ENCODE data around the gene LINC01488.

The LINC01488 gene

DNA sequence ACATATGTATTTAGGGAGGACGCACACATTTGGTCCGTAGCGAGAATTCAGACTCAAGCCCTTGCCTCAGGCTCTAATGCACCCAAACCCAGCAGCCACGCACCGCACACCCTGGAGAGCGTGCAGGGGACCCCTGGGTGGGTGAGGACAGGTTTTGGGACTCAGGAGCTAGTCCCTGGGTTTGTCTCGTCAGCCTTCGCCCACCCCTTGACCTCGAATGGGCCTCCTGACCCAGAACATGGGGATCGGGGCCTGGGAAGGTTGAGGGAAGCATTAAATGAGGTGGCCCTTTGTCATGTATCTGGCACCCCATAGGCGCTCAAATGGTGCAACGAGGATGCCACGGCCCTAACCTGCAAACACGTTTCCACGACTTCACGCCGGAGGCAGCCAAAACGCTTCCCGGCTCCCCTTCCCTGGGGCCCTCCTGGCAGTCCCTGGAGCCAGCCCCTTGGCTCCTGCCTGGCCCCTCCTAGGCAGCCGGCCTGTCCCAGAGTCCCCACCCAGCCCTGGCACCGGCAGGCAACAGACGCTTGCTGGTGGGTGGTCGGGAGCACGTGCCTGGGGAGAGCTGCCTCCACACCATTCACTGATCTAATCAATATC, 5.5 kb upstream of the LINC01488 start:
- H3K4me1 ChIP-seq (ENCODE audit: insufficient read depth, insufficient read length) = peaks cover 14% of the 10 kb centered on the region
- H3K4me3 ChIP-seq (ENCODE audit: insufficient read length, low read depth) = no peak overlapping the region
- no peaks in the 10 kb centered on the region for H3K27me3 ChIP-seq (ENCODE audit: insufficient read depth, insufficient read length)
- H3K9ac ChIP-seq (ENCODE audit: insufficient read length, low read depth) = no peak overlapping the region
- H3K36me3 ChIP-seq (ENCODE audit: insufficient read depth, insufficient read length, low read length) = no peaks in the 10 kb centered on the region
- H3K9me3 ChIP-seq (ENCODE audit: insufficient read depth, low read length) = peaks cover 16% of the 10 kb centered on the region; the same call in 1 of the 2 replicates
- TF ChIP-seq YY1 (IDR thresholded peaks at IDR 0.05; ENCODE audit: insufficient read depth, insufficient read length) (no peak), ZNF274 (IDR thresholded peaks at IDR 0.05; ENCODE audit: low read depth, low read length) (no peak), SUZ12 (IDR thresholded peaks at IDR 0.05; ENCODE audit: extremely low read depth, insufficient read depth, insufficient read length) (no peak)
- no peak for DNase-seq (ENCODE audit: low read depth, low spot score)

DNA sequence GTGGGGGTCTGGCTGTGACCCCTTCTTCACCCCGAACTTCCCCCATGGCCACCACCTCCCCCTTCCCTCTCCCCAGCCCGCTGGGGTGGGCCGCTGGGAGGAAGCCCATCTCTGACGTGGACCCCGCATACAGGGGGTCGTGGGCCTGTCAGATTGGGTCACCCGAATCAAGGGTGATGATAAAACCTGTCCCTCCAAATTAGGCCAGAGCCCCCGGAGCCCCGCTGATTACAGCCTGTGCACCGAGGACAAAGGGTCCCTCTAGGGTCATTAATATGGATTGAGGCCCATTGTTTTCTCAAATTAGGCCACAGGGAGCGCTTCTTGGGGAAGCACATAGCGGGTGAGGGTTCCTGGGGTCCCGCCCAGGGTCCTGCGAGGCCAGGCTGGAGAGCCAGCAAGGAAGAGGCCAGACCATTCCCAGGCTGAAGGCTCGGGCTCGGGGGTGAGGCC, 4.9 kb upstream of the LINC01488 start:
- Histone ChIP-seq H3K4me3 (ENCODE audit: insufficient read length, low read depth) (no peak overlapping the region), H3K9ac (ENCODE audit: insufficient read length, low read depth) (no peak overlapping the region), H3K9me3 (ENCODE audit: insufficient read depth, low read length) (peaks cover 16% of the 10 kb centered on the region; the same call in 1 of the 2 replicates), H3K36me3 (ENCODE audit: insufficient read depth, insufficient read length, low read length) (no peaks in the 10 kb centered on the region), H3K27me3 (ENCODE audit: insufficient read depth, insufficient read length) (no peaks in the 10 kb centered on the region), H3K4me1 (ENCODE audit: insufficient read depth, insufficient read length) (peaks cover 14% of the 10 kb centered on the region)
- TF ChIP-seq ZNF274 (IDR thresholded peaks at IDR 0.05; ENCODE audit: low read depth, low read length) = no peak
- no peak for TF ChIP-seq YY1 (IDR thresholded peaks at IDR 0.05; ENCODE audit: insufficient read depth, insufficient read length)
- TF ChIP-seq SUZ12 (IDR thresholded peaks at IDR 0.05; ENCODE audit: extremely low read depth, insufficient read depth, insufficient read length) = no peak
- DNase-seq (ENCODE audit: low read depth, low spot score) = no peak

GRCh38 chr11:69477086-69477485, 4.4 kb upstream of the LINC01488 start:
- H3K4me1 ChIP-seq (ENCODE audit: insufficient read depth, insufficient read length) = peaks cover 14% of the 10 kb centered on the region
- TF ChIP-seq ZNF274 (IDR thresholded peaks at IDR 0.05; ENCODE audit: low read depth, low read length) (no peak), SUZ12 (IDR thresholded peaks at IDR 0.05; ENCODE audit: extremely low read depth, insufficient read depth, insufficient read length) (no peak), YY1 (IDR thresholded peaks at IDR 0.05; ENCODE audit: insufficient read depth, insufficient read length) (no peak)
- H3K9me3 ChIP-seq (ENCODE audit: insufficient read depth, low read length) = peaks cover 16% of the 10 kb centered on the region; the same call in 1 of the 2 replicates
- H3K36me3 ChIP-seq (ENCODE audit: insufficient read depth, insufficient read length, low read length) = no peaks in the 10 kb centered on the region
- H3K9ac ChIP-seq (ENCODE audit: insufficient read length, low read depth) = no peak overlapping the region
- no peak overlapping the region for H3K4me3 ChIP-seq (ENCODE audit: insufficient read length, low read depth)
- no peaks in the 10 kb centered on the region for H3K27me3 ChIP-seq (ENCODE audit: insufficient read depth, insufficient read length)
- DNase-seq (ENCODE audit: low read depth, low spot score) = no peak

DNA sequence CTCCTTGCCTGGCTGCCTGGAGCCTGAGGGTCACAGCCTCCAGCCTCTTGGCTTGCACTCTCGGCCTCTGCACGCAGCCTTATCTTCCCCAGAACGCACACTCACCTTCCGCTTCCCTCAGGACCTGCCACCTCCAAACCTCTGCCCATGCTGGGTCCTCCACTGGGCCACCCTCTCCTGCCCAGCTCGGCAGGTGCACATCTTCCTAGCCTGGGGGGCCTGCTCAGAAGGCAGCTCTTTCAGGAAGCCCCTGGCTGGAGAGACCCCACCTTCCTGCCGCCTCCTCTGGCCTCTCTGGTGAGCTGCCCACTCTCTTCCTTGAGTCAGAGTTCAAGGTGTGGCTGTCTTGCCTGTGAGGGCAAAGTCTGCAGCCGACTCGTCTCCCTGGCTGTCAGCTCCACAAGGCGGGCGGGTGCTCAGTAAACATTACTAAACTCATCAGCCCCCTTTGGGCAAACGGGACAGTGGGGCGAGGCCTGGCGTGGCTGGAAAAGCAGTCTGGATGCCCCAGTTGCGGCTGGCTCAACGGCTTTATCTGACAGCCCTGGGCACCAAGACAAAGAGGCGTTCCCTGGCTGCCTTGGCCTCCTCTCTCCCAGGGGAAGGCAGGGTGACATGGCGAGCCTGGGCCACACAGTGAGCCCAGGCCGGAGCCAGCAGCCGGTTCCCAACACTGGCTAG, 1.7 kb upstream of the LINC01488 start:
- no peak overlapping the region for H3K9ac ChIP-seq (ENCODE audit: insufficient read length, low read depth)
- no peaks in the 10 kb centered on the region for H3K36me3 ChIP-seq (ENCODE audit: insufficient read depth, insufficient read length, low read length)
- no peaks in the 10 kb centered on the region for H3K27me3 ChIP-seq (ENCODE audit: insufficient read depth, insufficient read length)
- no peak overlapping the region for H3K4me3 ChIP-seq (ENCODE audit: insufficient read length, low read depth)
- H3K4me1 ChIP-seq (ENCODE audit: insufficient read depth, insufficient read length) = peaks cover 19% of the 10 kb centered on the region
- TF ChIP-seq SUZ12 (IDR thresholded peaks at IDR 0.05; ENCODE audit: extremely low read depth, insufficient read depth, insufficient read length) (no peak), YY1 (IDR thresholded peaks at IDR 0.05; ENCODE audit: insufficient read depth, insufficient read length) (no peak), ZNF274 (IDR thresholded peaks at IDR 0.05; ENCODE audit: low read depth, low read length) (no peak)
- DNase-seq (ENCODE audit: low read depth, low spot score) = no peak
- peaks cover 4% of the 10 kb centered on the region; the same call in 1 of the 2 replicates for H3K9me3 ChIP-seq (ENCODE audit: insufficient read depth, low read length)

- H3K27me3 ChIP-seq (ENCODE audit: insufficient read depth, insufficient read length) = no peaks in the 10 kb centered on the region
- no peaks in the 10 kb centered on the region for H3K36me3 ChIP-seq (ENCODE audit: insufficient read depth, insufficient read length, low read length)
- H3K4me1 ChIP-seq (ENCODE audit: insufficient read depth, insufficient read length) = peaks cover 24% of the 10 kb centered on the region
- H3K9me3 ChIP-seq (ENCODE audit: insufficient read depth, low read length) = peaks cover 4% of the 10 kb centered on the region; the same call in 1 of the 2 replicates
- DNase-seq (ENCODE audit: low read depth, low spot score) = no peak
- no peak overlapping the region for H3K9ac ChIP-seq (ENCODE audit: insufficient read length, low read depth)
- H3K4me3 ChIP-seq (ENCODE audit: insufficient read length, low read depth) = no peak overlapping the region
- TF ChIP-seq YY1 (IDR thresholded peaks at IDR 0.05; ENCODE audit: insufficient read depth, insufficient read length) (no peak), SUZ12 (IDR thresholded peaks at IDR 0.05; ENCODE audit: extremely low read depth, insufficient read depth, insufficient read length) (no peak)
These were observed 693 bp upstream of the LINC01488 start for GRCh38 chr11:69480547-69481392.

DNA sequence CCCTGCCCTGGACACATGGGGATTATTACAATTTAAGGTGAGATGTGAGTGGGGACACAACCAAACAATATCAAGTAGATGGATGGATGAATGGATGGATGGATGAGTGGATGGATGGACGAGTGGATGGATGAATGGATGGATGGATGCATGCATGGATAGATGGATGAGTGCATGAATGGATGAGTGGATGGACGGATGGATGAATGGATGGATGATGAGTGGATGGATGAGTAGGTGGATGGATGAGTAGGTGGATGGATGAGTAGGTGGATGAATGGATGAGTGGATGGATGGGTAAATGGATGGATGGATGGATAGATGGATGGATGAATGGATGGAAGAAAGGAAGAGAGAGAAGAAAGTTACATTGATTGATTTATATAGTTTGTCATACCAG, 859 bp downstream of the LINC01488 start:
- Histone ChIP-seq H3K4me3 (ENCODE audit: insufficient read length, low read depth) (no peak overlapping the region), H3K9ac (ENCODE audit: insufficient read length, low read depth) (no peak overlapping the region), H3K9me3 (ENCODE audit: insufficient read depth, low read length) (peaks cover 4% of the 10 kb centered on the region; the same call in 1 of the 2 replicates), H3K4me1 (ENCODE audit: insufficient read depth, insufficient read length) (peaks cover 28% of the 10 kb centered on the region), H3K27me3 (ENCODE audit: insufficient read depth, insufficient read length) (no peaks in the 10 kb centered on the region), H3K36me3 (ENCODE audit: insufficient read depth, insufficient read length, low read length) (no peaks in the 10 kb centered on the region)
- DNase-seq (ENCODE audit: low read depth, low spot score) = no peak
- TF ChIP-seq YY1 (IDR thresholded peaks at IDR 0.05; ENCODE audit: insufficient read depth, insufficient read length) = no peak
- no peak for TF ChIP-seq ZNF274 (IDR thresholded peaks at IDR 0.05; ENCODE audit: low read depth, low read length)
- no peak for TF ChIP-seq SUZ12 (IDR thresholded peaks at IDR 0.05; ENCODE audit: extremely low read depth, insufficient read depth, insufficient read length)
